Retinal pigment epithelial cell (primary cell): ENCODE measurements around the gene SIX6.

ENCODE experiments used
- DNase-seq: peaks from one replicate; pipeline ENCODE4 v3.0.0-alpha.2; 2010; ENCODE audit warnings: low read depth
- H3K4me3 ChIP-seq: 2 replicates; pipeline ENCODE4 v1.5.1; 2011; ENCODE audit warnings: mild to moderate bottlenecking, low read length, control low read depth, moderate library complexity
- CTCF ChIP-seq: conservative IDR thresholded peaks from 2 replicates; pipeline ENCODE4 v1.5.1; 2011; ENCODE audit warnings: low read depth, low read length, control low read depth, inconsistent platforms

The SIX6 gene

DNA sequence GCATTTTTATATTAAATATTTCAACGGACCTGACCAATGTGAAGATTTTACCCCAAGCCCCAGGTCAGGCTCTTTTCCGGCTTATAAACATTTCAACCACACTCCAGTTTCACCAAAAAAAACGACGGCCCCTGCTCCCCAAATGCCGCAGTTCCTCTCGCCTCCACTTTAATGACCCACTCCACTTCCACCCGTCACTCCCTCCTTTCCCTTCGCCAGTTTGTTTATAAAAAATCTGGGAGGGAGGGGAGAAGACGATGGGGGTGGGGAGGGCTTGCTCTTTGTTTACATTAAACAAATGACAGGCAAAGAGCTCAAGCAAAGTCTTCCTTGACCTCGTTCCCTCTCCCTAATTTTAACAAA is 5.4 kb downstream of the SIX6 start:
- no peak for DNase-seq
- no peak for TF ChIP-seq CTCF
- H3K4me3 ChIP-seq, result peak overlapping the region; percentile 47

GRCh38 chr14:60514741-60515491 is 6.0 kb downstream of the SIX6 start:
- H3K4me3 ChIP-seq, result peak overlapping the region; percentile 47
- peak; percentile 5 for DNase-seq
- TF ChIP-seq CTCF, result peak; percentile 37

DNA sequence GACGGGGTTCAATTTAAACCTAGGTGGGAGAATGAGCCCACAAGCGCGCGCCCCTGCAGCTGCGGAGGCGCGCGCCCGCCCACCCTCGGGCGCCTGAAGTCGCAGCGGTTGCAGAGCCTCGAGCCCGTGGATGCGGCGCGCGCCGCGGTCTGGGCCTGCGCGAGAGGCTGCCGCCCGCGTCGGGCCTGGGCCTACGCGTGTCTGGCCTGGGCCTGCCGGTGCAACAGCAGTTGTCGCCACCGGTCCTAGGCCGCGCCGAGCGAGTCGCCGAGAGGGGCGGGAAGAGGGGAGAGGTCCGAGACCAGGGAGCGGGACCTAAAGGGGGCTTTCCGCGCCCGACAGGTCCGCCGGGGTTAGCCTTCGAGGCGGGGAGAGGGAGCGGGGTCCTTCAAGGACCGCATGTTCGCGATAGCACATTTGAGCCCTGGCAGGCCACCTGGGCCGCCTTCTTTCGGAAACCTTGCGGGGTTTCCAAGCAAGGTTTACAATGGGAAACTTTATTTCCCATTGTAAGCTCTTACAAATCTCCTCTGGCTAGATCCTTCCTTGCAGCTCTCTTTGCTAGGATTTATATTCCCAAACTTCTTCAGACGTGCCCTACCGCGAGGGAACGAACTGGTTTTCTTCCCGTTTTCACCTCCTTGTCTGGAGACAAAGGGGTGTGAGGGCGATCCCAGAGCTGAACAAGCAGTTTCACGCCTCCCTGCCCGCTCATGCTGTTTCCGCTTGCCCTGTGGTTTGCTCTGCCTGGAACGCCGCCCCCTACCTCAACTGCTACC is 6.8 kb downstream of the SIX6 start:
- no peak for DNase-seq
- TF ChIP-seq CTCF, result no peak
- no peak overlapping the region for H3K4me3 ChIP-seq

DNA sequence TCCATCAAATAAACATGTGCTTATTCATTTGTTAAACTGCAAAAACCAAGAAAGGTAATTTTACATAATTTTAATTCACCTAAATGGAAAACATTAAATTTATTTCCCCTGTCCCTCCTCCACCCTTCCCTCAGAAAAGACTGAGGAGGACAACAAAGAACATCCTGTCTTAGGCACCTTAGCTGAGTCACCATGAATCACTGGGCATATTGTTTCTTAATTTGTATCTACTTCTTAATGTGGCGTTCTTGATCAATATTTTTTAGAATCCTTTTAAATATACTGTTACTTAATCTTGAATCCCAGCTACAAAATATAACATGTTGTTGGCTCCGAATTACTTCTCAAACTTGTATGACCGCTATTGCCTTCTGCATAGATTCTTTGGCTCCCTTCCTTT is 23.5 kb downstream of the SIX6 start:
- H3K4me3 ChIP-seq, result no peak overlapping the region
- no peak for DNase-seq
- no peak for TF ChIP-seq CTCF

DNA sequence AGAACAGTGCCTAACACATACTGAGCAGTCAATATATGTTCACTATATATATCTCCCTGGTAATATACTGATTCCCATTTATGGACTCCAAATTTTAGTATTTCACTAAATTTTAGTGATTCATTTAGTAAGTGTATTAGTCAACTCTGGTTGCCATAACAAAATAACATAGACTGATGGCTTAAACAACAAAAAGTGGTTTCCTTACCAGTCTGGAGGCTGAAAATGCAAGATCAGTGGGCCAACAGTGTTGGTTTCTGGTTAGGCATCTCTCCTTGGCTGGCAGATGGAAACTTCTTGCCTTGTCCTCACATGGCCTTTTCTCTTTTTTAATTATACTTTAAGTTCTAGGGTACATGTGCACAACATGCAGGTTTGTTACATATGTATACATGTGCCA is 28.7 kb downstream of the SIX6 start:
- DNase-seq, result no peak
- no peak overlapping the region for H3K4me3 ChIP-seq
- TF ChIP-seq CTCF, result no peak

GRCh38 chr14:60544659-60545058 is 35.7 kb downstream of the SIX6 start:
- no peak for DNase-seq
- TF ChIP-seq CTCF, result no peak
- no peak overlapping the region for H3K4me3 ChIP-seq

DNA sequence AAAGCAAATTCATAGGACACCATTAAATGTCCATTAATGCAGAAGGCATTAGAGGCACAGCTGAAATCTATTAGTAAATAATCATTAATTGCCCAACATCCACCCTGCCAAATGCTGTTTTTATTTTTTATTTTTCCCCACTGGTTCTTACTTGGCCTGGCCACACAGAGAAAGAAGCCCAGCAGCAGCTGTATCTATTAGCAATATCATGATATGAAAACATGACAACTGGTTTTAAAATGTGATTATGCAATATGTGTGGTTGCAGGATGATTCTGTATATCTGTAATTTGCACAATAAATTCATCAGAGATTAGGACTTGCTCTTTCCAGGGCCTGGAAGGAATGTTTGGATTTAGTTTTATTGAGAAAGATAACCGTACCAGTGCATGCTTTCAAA is 44.9 kb downstream of the SIX6 start:
- no peak for DNase-seq

More for the DNA sequence above, 44.9 kb downstream of the SIX6 start:
- H3K4me3 ChIP-seq, result no peak overlapping the region
- TF ChIP-seq CTCF, result no peak
